Liver (tissue), 3 donors: ENCODE data around the gene FARS2.

Experiments
- JUND ChIP-seq, 2 donors: IDR thresholded peaks; 2 replicates each; pipeline ENCODE4 v1.6.1; 2016; ENCODE audit warnings: antibody characterized with exemption in 2 of 2
- TF ChIP-seq, protein P1 (sequence below): fragments of 150-350 bp; IDR thresholded peaks from 2 replicates; pipeline ENCODE4 v1.5.1; 2017; ENCODE audit warnings: improper control_type of control experiment, low read depth, low read length; ENCODE audit not compliant: missing input control
- TF ChIP-seq, protein P2 (sequence below): IDR thresholded peaks from 2 replicates; pipeline ENCODE4 v1.6.1; 2016; ENCODE audit warnings: antibody characterized with exemption
- donor health status: healthy.
- donor health status: healthy.

- TF ChIP-seq, protein P1, sequence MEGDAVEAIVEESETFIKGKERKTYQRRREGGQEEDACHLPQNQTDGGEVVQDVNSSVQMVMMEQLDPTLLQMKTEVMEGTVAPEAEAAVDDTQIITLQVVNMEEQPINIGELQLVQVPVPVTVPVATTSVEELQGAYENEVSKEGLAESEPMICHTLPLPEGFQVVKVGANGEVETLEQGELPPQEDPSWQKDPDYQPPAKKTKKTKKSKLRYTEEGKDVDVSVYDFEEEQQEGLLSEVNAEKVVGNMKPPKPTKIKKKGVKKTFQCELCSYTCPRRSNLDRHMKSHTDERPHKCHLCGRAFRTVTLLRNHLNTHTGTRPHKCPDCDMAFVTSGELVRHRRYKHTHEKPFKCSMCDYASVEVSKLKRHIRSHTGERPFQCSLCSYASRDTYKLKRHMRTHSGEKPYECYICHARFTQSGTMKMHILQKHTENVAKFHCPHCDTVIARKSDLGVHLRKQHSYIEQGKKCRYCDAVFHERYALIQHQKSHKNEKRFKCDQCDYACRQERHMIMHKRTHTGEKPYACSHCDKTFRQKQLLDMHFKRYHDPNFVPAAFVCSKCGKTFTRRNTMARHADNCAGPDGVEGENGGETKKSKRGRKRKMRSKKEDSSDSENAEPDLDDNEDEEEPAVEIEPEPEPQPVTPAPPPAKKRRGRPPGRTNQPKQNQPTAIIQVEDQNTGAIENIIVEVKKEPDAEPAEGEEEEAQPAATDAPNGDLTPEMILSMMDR = no peak
- no peak for TF ChIP-seq JUND (IDR thresholded peaks at IDR 0.05)
- TF ChIP-seq, protein P2, sequence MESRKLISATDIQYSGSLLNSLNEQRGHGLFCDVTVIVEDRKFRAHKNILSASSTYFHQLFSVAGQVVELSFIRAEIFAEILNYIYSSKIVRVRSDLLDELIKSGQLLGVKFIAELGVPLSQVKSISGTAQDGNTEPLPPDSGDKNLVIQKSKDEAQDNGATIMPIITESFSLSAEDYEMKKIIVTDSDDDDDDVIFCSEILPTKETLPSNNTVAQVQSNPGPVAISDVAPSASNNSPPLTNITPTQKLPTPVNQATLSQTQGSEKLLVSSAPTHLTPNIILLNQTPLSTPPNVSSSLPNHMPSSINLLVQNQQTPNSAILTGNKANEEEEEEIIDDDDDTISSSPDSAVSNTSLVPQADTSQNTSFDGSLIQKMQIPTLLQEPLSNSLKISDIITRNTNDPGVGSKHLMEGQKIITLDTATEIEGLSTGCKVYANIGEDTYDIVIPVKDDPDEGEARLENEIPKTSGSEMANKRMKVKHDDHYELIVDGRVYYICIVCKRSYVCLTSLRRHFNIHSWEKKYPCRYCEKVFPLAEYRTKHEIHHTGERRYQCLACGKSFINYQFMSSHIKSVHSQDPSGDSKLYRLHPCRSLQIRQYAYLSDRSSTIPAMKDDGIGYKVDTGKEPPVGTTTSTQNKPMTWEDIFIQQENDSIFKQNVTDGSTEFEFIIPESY = no peak
Observed at GRCh38 chr6:5592886-5593519, 331.7 kb downstream of the FARS2 start.
